Endodermal cell (in vitro differentiated cells): ENCODE results near the gene ZBTB17. TPM values are rescaled to one million over a fixed set of nuclear protein-coding genes. Genes with fewer than 3 reads are reported as not detected.

ENCODE experiments used
- DNase-seq: peaks from one replicate; pipeline ENCODE4 v3.0.0-alpha.2; 2017
- H3K27ac ChIP-seq: 2 replicates; pipeline ENCODE4 v1.5.1; 2013; ENCODE audit warnings: mild to moderate bottlenecking, low read depth, low read length, moderate library complexity
- H3K27me3 ChIP-seq: 2 replicates; pipeline ENCODE4 v1.6.1; 2013; ENCODE audit warnings: mild to moderate bottlenecking, low read length, moderate library complexity; ENCODE audit not compliant: insufficient read depth, control insufficient read depth, poor library complexity, severe bottlenecking
- H3K36me3 ChIP-seq: 2 replicates; pipeline ENCODE4 v1.7.0; 2013; ENCODE audit warnings: mild to moderate bottlenecking, low read length, moderate library complexity; ENCODE audit not compliant: control insufficient read depth, insufficient read depth
- H3K4me1 ChIP-seq: one replicate; pipeline ENCODE4 v1.7.0; 2013; ENCODE audit warnings: low read length; ENCODE audit not compliant: control insufficient read depth, insufficient read depth
- H3K4me3 ChIP-seq: 2 replicates; pipeline ENCODE4 v1.5.1; 2013; ENCODE audit warnings: mild to moderate bottlenecking, low read length, moderate library complexity
- H3K9ac ChIP-seq: 2 replicates; pipeline ENCODE4 v1.6.1; 2013; ENCODE audit warnings: mild to moderate bottlenecking, low read length, moderate library complexity; ENCODE audit not compliant: poor library complexity, severe bottlenecking; ENCODE audit errors: extremely low read depth
- H3K9me3 ChIP-seq: 2 replicates; pipeline ENCODE4 v1.6.1; 2013; ENCODE audit warnings: mild to moderate bottlenecking, low read length, moderate library complexity; ENCODE audit not compliant: control insufficient read depth
- H3K27ac Mint-ChIP-seq: 2 replicates; pipeline ENCODE4 v1.8.0; 2020; ENCODE audit warnings: mixed read lengths
- H3K27me3 Mint-ChIP-seq: 2 replicates; pipeline ENCODE4 v1.8.0; 2021; ENCODE audit warnings: mild to moderate bottlenecking, mixed read lengths; ENCODE audit not compliant: insufficient read depth
- H3K36me3 Mint-ChIP-seq: 2 replicates; pipeline ENCODE4 v1.8.0; 2020; ENCODE audit warnings: low read depth, mixed read lengths
- H3K4me1 Mint-ChIP-seq: 2 replicates; pipeline ENCODE4 v1.8.0; 2020; ENCODE audit warnings: mixed read lengths
- H3K4me3 Mint-ChIP-seq: 2 replicates; pipeline ENCODE4 v1.8.0; 2020; ENCODE audit warnings: mild to moderate bottlenecking, moderate library complexity, mixed read lengths
- H3K9me3 Mint-ChIP-seq: 2 replicates; pipeline ENCODE4 v1.8.0; 2020; ENCODE audit warnings: mild to moderate bottlenecking, mixed read lengths
- CTCF ChIP-seq: fragments of 200-600 bp; sonication (generic); conservative IDR thresholded peaks from 2 replicates; pipeline ENCODE4 v1.5.0; 2021; ENCODE audit warnings: antibody characterized with exemption, mild to moderate bottlenecking
- WGBS, 2 experiments: methylation state at CpG; one replicate each; pipeline versions ENCODE4 v1.1.5 to v1.1.7; 2013; ENCODE audit warnings: missing lambda C conversion rate in 2 of 2, mixed read lengths in 1 of 2; ENCODE audit not compliant: insufficient coverage in 1 of 2, insufficient read length in 1 of 2; 5-methylcytosine and 5-hydroxymethylcytosine counted together
- total RNA-seq, 2 donors: library from RNA; stranded (reverse); fragmentation: NEBNext Ultra II Directional in 1 of 2; extraction: Animal tissue kit (Norgen Biotek cat#: 25700) in 1 of 2; gene quantifications; 2 replicates in 1 of 2; 3 replicates in 1 of 2; pipeline ENCODE4 v1.2.1, GENCODE V29; 2021

Gene ZBTB17
- total RNA-seq, 2 donors from 2014 or later: 28.0 to 31.7 TPM

GRCh38 chr1:15965228-15965767 is 10.6 kb downstream of the ZBTB17 start:
- peaks cover 15% of the 10 kb centered on the region for H3K9me3 Mint-ChIP-seq
- Histone ChIP-seq H3K4me1 (no peaks in the 10 kb centered on the region), H3K9ac (no peak overlapping the region), H3K4me3 (no peak overlapping the region), H3K36me3 (peaks cover 29% of the 10 kb centered on the region), H3K27me3 (no peaks in the 10 kb centered on the region), H3K9me3 (peaks cover 17% of the 10 kb centered on the region), H3K27ac (no peak overlapping the region)
- TF ChIP-seq CTCF: no peak
- DNase-seq: no peak
- WGBS, 2 experiments: 91% methylated on average over 6 to 7 of the region's 7 CpGs
- peaks cover 48% of the 10 kb centered on the region for H3K36me3 Mint-ChIP-seq
- H3K27me3 Mint-ChIP-seq: peaks cover 3% of the 10 kb centered on the region
- H3K4me3 Mint-ChIP-seq: no peak overlapping the region
- H3K4me1 Mint-ChIP-seq: peaks cover 25% of the 10 kb centered on the region
- H3K27ac Mint-ChIP-seq: no peak overlapping the region

GRCh38 chr1:15963968-15964648 is 11.8 kb downstream of the ZBTB17 start:
- Histone ChIP-seq H3K27me3 (no peaks in the 10 kb centered on the region), H3K4me3 (no peak overlapping the region), H3K4me1 (no peaks in the 10 kb centered on the region), H3K36me3 (peaks cover 20% of the 10 kb centered on the region), H3K27ac (no peak overlapping the region), H3K9me3 (peaks cover 8% of the 10 kb centered on the region), H3K9ac (no peak overlapping the region)
- H3K4me1 Mint-ChIP-seq: peaks cover 29% of the 10 kb centered on the region
- no peak overlapping the region for H3K27ac Mint-ChIP-seq
- DNase-seq: no peak
- peaks cover 5% of the 10 kb centered on the region for H3K9me3 Mint-ChIP-seq
- WGBS, 2 experiments: 94 to 99% methylated on average over 7 to 10 of the region's 10 CpGs
- no peak overlapping the region for H3K4me3 Mint-ChIP-seq
- H3K36me3 Mint-ChIP-seq: peaks cover 37% of the 10 kb centered on the region
- H3K27me3 Mint-ChIP-seq: peaks cover 3% of the 10 kb centered on the region
- no peak for TF ChIP-seq CTCF

GRCh38 chr1:15963363-15963967 is 12.4 kb downstream of the ZBTB17 start:
- H3K4me3 Mint-ChIP-seq: no peak overlapping the region
- Histone ChIP-seq H3K4me1 (no peaks in the 10 kb centered on the region), H3K36me3 (peaks cover 14% of the 10 kb centered on the region), H3K27me3 (no peaks in the 10 kb centered on the region), H3K9ac (no peak overlapping the region), H3K9me3 (peaks cover 2% of the 10 kb centered on the region), H3K4me3 (no peak overlapping the region), H3K27ac (no peak overlapping the region)
- peaks cover 3% of the 10 kb centered on the region for H3K27me3 Mint-ChIP-seq
- TF ChIP-seq CTCF: no peak
- peaks cover 31% of the 10 kb centered on the region for H3K36me3 Mint-ChIP-seq
- peaks cover 32% of the 10 kb centered on the region for H3K4me1 Mint-ChIP-seq
- H3K9me3 Mint-ChIP-seq: peaks cover 3% of the 10 kb centered on the region
- no peak for DNase-seq
- H3K27ac Mint-ChIP-seq: no peak overlapping the region
